Measurements from ENCODE around the gene ENAH. TPM values are rescaled to one million over a fixed set of nuclear protein-coding genes. Genes with fewer than 3 reads are reported as not detected.
A peak's percentile ranks its signal among the peaks of the same experiment; 100 is the strongest.

The ENAH gene
- total and polyA plus RNA-seq, 2 experiments from 2014 or later, result 109 to 184 TPM

- TF ChIP-seq, protein P1, sequence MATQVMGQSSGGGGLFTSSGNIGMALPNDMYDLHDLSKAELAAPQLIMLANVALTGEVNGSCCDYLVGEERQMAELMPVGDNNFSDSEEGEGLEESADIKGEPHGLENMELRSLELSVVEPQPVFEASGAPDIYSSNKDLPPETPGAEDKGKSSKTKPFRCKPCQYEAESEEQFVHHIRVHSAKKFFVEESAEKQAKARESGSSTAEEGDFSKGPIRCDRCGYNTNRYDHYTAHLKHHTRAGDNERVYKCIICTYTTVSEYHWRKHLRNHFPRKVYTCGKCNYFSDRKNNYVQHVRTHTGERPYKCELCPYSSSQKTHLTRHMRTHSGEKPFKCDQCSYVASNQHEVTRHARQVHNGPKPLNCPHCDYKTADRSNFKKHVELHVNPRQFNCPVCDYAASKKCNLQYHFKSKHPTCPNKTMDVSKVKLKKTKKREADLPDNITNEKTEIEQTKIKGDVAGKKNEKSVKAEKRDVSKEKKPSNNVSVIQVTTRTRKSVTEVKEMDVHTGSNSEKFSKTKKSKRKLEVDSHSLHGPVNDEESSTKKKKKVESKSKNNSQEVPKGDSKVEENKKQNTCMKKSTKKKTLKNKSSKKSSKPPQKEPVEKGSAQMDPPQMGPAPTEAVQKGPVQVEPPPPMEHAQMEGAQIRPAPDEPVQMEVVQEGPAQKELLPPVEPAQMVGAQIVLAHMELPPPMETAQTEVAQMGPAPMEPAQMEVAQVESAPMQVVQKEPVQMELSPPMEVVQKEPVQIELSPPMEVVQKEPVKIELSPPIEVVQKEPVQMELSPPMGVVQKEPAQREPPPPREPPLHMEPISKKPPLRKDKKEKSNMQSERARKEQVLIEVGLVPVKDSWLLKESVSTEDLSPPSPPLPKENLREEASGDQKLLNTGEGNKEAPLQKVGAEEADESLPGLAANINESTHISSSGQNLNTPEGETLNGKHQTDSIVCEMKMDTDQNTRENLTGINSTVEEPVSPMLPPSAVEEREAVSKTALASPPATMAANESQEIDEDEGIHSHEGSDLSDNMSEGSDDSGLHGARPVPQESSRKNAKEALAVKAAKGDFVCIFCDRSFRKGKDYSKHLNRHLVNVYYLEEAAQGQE (IDR thresholded peaks at IDR 0.05; ENCODE audit: unreplicated experiment), result no peak
- TF ChIP-seq CTCF (conservative IDR thresholded peaks at IDR 0.05; ENCODE audit: low read depth in 2 of 2) (no peak), NANOG (IDR thresholded peaks at IDR 0.05; ENCODE audit: borderline replicate concordance) (no peak), POLR2AphosphoS5 (IDR thresholded peaks at IDR 0.05; ENCODE audit: low read depth) (no peak), JUNB (IDR thresholded peaks at IDR 0.05; ENCODE audit: unreplicated experiment) (no peak), ZNF114 (CRISPR knock-in tag; IDR thresholded peaks at IDR 0.05) (no peak)
Measured at GRCh38 chr1:225484657-225485214, 168.2 kb downstream of the ENAH start (continued).

DNA sequence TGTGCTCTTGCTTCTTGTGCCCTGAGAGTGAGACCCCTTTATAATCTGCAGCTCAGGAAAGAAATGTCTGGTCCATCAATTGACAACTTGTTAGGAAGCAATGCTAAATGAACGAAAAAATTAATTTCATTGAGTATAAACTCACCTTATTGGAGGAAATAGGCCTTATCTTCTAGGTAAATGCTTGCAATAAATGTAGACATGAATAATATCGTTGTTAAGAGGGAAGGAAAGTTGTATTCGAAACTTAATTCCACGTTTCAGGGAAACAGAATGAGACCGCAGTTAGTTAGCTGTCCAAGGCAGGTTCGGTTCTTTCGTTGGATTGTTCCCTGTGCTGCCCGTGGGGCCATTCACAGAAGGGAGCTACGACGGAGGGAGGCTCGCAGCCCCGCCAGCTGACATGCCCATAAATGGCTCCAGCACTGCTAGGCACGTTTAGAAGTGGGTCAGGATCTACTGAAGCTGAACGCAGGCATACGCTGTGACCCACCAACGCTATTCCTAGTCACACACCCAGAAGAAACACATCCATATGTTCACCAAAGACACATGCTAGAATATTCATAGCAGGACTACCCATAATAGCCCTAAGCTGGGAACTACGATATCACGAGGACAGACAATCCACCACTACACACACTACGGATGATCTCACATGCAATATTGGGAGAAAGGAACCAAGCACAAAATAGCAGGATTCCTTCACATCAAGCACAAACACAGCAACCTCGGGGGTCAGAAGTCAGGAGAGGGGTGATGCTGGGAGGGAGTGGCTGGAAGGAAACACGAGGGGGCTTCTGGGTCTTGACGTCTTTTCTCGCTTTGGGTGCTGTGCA, 168.9 kb downstream of the ENAH start:
- H3K4me1 Mint-ChIP-seq, result peaks cover 30% of the 10 kb centered on the region
- no peaks in the 10 kb centered on the region for H3K36me3 ChIP-seq (ENCODE audit: insufficient read depth)
- no peaks in the 10 kb centered on the region for H3K79me2 ChIP-seq (replicated peaks; ENCODE audit: insufficient read depth)
- H3K27me3 Mint-ChIP-seq (ENCODE audit: insufficient read depth, low read depth, poor library complexity), result peaks cover 7% of the 10 kb centered on the region
- no peak overlapping the region for H3K4me3 ChIP-seq
- no peak for DNase-seq (ENCODE audit: low spot score)
- no peaks in the 10 kb centered on the region for H3K9me3 Mint-ChIP-seq
- peak; percentile 7; the same call in 2 of the 3 replicates for ATAC-seq
- peaks cover 4% of the 10 kb centered on the region; the same call in 1 of the 2 replicates for H3F3A ChIP-seq (replicated peaks; ENCODE audit: low read depth)
- no peak overlapping the region for H3K27ac Mint-ChIP-seq
- no peaks in the 10 kb centered on the region for H4K20me1 ChIP-seq (replicated peaks; ENCODE audit: insufficient read depth)
- H2AFZ ChIP-seq, result no peak overlapping the region
- H3K27me3 ChIP-seq (ENCODE audit: insufficient read depth), result no peaks in the 10 kb centered on the region
- no peak overlapping the region for H3K4me2 ChIP-seq
- no peaks in the 10 kb centered on the region; the same call in 2 of the 3 replicates for H3K36me3 Mint-ChIP-seq (ENCODE audit: low read depth)
- peaks cover 14% of the 10 kb centered on the region; the same call in 1 of the 2 replicates for H3K4me1 ChIP-seq (ENCODE audit: insufficient read depth)
- H3K27ac ChIP-seq (ENCODE audit: low read depth), result no peak overlapping the region
- no peaks in the 10 kb centered on the region for H3K9me2 ChIP-seq (ENCODE audit: insufficient read depth)
- H3K4me3 Mint-ChIP-seq, result no peak overlapping the region
- TF ChIP-seq STAT1 (IDR thresholded peaks at IDR 0.05; ENCODE audit: unreplicated experiment) (no peak), EZH2 (IDR thresholded peaks at IDR 0.05; ENCODE audit: low read depth, unreplicated experiment) (no peak), NANOG (IDR thresholded peaks at IDR 0.05; ENCODE audit: borderline replicate concordance) (no peak), CREB1 (CRISPR knock-in tag; IDR thresholded peaks at IDR 0.05; ENCODE audit: low read depth) (no peak), EZH2phosphoT487 (IDR thresholded peaks at IDR 0.05; ENCODE audit: unreplicated experiment) (no peak), JUNB (IDR thresholded peaks at IDR 0.05; ENCODE audit: unreplicated experiment) (no peak), ZNF114 (CRISPR knock-in tag; IDR thresholded peaks at IDR 0.05) (no peak), POLR2AphosphoS5 (IDR thresholded peaks at IDR 0.05; ENCODE audit: low read depth) (no peak), CTCF (conservative IDR thresholded peaks at IDR 0.05; ENCODE audit: low read depth in 2 of 2) (no peak), ZNF331 (CRISPR knock-in tag; IDR thresholded peaks at IDR 0.05; ENCODE audit: low read depth) (no peak)
- TF ChIP-seq, protein P2, sequence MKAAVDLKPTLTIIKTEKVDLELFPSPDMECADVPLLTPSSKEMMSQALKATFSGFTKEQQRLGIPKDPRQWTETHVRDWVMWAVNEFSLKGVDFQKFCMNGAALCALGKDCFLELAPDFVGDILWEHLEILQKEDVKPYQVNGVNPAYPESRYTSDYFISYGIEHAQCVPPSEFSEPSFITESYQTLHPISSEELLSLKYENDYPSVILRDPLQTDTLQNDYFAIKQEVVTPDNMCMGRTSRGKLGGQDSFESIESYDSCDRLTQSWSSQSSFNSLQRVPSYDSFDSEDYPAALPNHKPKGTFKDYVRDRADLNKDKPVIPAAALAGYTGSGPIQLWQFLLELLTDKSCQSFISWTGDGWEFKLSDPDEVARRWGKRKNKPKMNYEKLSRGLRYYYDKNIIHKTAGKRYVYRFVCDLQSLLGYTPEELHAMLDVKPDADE (IDR thresholded peaks at IDR 0.05), result no peak
- TF ChIP-seq, protein P1 (IDR thresholded peaks at IDR 0.05; ENCODE audit: unreplicated experiment), result no peak
